Fibroblast of the conjunctiva (primary cell): ENCODE data around the gene KIF26B.
"Not testable (repeated sequence)": the region's sequence is repeated elsewhere in the genome, so short reads cannot be mapped to it uniquely, and the experiment has no call there.

Experiments used
- DNase-seq: peaks from one replicate; pipeline ENCODE4 v3.0.0-alpha.2; 2010; ENCODE audit warnings: low read depth

The KIF26B gene

DNA sequence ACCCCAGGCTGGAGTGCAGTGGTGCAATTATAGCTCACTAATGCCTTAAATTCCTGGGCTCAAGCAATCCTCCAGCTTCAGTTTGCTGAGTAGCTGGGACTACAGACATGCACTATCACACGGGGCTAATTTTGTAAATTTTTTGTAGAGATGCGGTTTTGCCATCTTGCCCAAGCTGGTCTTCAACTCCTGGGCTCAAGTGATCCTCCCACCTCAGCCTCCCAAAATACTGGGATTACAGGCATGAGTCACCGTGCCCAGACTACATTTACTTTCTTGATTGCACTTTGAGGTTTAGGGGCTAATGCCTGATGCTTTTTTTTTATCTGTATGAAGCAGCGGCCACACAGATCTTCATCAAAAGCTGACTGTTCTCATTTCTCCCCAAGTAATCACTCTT lies 124.6 kb downstream of the KIF26B start:
- DNase-seq, result no peak

DNA sequence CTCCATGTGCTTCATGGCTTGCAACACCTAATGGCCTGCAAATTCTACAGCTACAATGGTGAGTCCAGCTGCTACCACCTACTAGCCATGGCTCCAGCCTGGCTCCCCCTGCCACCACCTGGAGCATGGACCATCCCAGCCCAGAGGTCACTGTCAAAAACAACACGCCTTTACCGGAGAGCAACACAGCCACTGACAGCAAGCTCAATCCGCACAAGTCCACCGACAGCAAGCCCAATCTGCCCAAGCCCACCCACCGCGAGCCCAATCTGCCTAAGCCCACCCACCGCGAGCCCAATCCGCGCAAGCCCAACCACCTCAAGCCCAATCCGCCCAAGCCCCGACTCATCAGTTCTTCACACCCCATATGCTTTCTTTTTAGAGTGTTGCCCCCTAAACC lies 128.2 kb downstream of the KIF26B start:
- no peak for DNase-seq

DNA sequence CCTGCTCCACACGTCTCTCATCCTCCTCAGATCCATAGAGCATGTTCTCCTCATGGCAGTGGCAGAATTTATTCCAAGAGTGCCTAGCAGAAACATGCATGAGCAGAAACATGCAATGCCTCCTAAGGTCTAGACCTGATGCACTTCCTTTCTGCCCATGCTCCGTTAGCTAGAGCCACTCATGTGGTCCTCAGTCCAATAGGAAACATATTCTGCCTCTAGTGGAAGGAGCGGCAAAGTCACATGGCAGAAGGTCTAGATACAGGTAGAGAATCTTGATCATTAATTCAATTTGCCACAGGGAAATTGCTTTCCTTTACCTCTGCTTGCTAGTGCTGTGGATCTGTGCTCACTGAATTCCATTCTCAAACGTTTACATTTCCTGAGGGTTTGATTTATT lies 130.4 kb downstream of the KIF26B start:
- DNase-seq, result no peak

DNA sequence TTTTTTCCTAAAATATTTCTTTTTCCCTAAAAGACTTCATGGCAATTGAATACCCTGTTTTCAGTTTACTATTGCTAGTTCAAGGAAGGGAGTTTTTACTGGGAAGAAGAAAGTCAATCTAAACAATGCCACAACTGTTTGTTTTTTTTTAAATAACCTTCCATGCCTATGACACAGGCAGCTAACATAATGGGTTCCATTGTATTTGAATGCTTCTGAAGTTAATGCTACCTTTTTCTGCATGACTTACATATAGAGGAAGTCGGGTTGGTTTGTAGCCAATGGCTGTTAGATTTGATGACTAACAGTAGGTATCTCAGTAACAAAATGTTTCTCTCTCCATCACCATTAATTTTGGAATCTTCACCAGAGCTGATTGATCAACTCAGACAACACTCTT lies 134.0 kb downstream of the KIF26B start:
- DNase-seq, result no peak

DNA sequence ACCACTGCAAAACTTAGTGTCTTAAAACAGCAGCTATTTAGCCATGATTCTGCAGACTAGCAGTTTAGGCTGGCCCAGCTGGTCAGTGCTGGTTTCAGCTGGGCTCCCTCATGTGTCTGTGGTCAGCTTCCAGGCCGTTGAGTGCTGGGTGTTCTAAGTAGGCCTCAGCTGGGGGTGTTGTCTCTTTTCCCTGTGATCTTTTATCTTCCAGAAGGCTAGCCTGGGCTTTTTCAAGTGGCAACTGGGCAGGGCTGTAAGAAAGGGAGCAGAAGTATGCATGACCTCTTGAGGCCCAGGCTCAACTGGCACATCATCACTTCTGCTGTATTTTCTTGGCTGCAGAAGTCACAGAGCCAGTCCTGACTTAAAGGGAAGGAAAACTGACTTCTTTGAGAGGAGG lies 136.1 kb downstream of the KIF26B start:
- no peak for DNase-seq

DNA sequence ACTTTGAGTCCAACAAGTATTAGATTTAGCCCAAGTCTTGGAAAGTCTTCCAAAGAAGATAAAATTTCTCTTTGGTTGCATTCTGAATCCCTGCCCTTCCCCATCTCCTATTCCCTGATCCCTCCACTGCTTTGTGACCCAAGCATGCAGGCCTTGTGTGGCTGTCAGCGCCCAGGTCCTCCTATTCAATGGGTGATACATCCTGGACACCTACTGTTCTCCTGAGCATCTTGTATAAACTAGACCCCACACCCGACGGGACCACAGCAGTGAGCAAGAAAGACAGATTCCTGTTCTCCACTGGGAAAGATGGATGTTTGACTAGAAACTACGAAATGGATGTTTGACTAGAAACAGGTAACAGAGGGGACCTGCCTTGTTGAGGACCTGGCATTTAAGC lies 136.6 kb downstream of the KIF26B start:
- no peak for DNase-seq

DNA sequence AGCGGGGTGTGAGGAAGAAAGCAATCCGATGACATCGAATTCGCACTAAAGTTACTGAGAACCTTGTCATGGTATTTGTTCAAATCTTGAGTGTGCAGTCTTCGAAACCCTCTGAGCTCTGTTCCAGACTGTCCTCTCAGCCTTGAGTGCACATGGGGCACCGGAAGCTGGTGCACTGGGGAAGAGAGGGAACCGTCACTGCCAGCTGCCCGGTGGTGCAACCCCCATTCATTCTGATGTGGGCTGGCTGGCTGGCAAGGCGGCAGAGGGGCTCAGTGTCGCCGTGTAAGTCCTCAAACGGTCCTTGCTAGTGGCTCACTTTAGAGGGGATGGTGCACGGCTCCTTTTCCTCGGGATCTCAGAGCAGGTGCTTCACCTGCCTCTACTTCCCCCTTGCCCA lies 137.4 kb downstream of the KIF26B start:
- no peak for DNase-seq

DNA sequence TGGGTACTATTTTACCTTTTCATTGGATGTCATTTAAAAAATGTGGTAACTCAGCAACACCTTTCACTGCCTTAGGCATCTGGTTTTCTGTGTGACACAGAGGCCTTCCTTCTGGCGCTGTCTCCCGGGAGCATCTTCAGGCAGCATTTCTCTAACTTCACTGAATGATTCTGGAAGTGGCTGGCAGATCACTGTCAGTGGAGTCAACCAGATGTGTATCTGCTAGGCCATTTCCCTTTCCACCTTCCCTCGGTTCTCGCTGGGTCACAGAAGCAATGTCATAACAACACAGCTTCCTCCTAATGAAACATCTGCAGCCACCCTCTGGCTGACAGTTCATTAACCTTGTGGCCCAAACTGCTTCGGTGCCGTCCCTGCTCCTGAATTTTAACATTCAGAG lies 137.8 kb downstream of the KIF26B start:
- no peak for DNase-seq

DNA sequence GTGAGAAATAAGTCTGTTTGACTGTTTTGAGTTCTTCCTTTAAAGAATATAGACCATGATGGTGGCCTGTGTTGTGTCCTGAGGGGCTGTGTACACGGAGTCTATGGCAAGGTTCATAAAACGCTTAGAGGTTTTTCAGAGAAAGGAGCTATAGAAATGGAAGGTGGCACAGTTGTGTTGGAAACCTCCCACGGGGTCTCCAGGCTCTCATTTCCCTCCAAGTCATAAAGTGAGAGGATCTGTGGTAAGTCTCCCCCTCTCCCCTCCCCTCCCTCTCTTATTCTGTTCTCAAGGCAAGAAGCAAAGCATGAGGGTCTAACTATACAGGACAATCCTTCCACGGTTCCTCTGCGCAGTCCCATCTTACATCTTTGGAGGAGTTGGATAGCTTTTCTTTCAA lies 139.2 kb downstream of the KIF26B start:
- no peak for DNase-seq

DNA sequence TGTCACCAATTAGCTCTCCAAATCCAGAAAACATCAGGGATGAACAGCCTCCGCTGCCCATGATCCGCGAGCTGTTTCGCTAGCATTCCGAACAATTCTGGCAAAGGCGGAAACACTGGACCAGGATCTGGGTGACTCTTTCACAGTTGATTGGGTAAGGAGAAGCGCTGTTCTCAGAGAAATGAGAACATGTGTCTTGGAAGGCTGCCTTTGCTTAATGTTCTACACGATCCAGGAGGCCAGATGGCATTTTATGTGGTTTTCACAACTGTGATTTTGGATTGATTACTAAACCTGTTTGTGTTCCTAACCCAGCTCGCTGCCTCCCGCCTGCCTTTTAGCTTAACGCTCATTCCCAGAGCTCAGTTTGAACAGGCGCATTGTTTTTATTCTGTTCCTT lies 144.0 kb downstream of the KIF26B start:
- DNase-seq, result peak; percentile 35

DNA sequence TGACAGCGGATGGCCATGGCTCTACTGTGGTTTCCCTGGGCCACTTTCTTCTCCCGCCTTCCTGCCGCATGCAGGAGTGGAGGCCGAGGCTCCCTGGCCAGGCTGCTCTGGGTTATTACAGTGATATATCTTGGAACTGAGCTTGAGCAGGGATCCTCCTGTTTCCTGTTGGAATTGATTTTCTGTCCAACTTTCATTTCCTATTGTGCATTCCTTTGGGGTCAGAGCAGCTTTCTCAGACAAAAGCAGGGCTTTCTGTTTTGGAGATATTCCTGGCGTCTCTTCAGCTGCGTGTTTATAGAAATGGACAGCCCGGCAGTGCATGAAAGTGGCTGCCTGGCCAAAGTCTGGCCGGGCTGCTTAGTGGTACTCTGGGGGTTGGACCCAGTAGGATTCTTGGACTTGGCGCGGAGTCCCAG lies 146.4 kb downstream of the KIF26B start:
- DNase-seq, result no peak

DNA sequence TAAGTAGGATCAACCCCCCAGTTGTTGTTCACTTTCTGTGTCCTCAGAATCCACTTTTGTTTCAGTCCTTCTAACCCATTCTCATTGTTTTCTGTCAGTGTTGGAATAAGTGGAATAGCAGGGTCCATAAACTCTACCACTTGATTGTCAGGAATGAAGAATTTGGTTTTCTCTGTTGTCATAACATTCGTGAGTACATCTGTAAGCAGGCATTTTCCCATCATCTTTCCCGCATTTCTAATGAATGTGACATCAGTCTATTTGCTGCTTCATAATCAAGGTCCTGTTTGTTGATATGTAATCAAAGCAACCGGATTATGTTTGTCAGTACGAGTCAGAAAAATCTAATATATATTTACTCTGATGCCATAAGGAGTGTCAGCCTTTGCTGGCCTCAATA lies 147.1 kb downstream of the KIF26B start:
- DNase-seq, result no peak

DNA sequence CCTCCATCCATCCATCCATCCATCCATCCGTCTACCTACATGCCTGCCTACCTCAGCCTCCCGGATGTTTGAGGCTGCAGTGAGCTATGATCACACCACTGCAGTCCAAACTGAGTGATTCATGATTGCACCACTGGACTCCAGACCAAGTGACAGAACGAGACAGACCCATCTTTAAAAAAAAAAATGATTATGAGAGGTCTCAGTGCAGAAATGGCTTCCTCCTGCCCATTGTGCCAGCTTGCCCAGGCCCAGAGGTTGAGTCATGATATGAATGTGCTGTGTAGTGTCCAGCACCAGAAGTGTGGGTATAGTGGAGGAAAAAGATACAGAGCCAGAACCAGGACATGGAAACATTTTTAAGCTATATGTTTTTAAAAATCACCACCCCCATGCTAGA lies 149.9 kb downstream of the KIF26B start:
- DNase-seq, result no peak

DNA sequence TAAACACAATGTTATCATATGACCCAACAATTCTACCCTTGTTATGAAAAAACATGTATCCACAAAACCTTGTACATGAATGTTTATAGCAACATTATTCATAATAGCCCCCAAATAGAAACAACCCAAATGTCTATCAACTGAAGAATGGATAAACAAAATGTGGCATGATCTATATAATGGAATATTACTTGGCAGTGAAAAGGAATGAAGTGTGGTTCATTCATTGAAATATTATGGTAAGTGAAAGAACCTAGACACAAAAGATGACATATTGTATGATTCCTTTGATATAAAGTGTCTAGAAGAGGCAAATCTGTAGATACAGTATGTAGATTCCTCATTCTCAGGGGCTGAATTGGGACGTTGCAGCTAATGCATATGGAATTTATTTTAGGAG lies 151.2 kb downstream of the KIF26B start:
- no peak for DNase-seq

DNA sequence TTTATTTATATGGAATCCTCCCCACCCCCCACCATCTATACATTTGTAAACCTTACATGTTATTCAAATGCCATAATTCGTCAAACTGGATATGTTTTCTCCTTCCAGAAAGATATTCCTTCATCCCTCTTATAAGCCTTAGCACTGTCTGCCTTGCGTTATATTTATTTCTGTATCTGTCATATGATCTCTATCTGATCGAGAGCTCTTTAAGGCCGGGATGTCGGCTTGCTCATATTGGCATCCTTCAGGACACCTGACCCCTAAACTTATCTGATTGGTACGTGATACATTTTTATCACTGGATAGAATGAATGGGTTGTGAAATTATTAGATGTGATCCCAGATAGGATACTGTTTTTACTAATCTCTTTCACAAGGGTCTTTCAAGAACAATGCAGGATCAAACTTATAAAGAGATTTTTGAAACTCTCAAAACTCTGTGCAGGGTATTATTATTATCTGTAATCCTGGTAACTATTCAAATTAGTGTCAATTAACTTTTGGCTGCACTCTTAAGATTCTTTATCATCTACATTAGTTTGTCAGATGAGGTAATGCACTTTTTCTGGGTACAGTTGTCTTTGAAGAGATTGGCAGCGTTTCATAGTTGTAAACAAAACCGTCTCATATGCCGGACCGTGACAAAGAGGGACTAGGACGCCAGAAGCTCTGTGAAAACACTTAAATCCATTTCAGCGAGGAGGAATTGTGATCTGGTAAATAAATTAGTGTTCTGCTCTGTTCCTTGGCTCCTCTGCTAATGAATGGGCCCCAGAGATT lies 152.0 kb downstream of the KIF26B start:
- no peak for DNase-seq

DNA sequence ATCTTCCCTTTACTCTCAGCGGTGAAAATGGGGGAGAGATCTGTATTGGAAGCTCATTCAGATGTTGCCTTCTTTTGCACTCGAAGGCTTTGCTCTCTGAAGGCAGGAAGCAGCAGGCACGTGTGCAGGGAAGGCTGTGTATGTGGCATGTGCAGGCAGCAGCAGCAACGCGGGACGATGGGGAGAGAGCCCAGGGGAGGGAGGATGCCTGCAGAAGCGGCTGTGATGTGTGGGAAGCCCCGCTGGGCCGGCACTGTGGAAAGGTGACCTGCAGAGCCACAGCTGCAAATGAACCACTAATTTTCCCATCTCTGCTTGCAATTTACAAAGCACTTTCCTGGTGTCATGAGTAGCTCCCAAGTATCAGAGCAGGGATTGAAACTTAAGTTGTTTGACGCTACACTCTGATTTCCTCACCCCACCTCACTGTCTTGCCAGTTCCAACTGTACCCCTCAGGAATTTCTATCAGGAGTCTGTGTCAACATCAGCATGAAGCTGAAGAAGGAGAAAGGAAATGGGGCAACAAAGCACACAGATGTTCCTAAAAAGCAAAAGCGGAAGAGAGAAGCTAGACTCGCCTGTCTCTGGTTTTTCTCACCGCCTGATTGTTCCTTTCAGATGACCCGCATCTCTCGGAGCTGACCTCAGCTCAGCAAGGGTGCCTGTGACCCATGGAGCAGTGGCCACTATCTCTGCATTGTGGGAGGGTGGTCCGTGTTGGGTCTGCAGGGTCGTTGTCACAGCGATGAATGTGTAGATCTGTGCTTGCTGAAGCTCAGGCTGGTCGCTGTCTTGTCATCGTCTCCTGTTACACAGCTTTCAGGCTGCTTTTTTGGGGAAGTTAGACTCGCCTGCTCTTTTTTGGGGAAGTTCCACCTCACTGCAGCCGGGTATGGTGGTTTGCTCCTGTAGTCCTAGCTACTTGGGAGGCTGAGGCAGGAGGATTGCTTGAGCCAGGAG lies 156.1 kb downstream of the KIF26B start:
- no peak for DNase-seq

DNA sequence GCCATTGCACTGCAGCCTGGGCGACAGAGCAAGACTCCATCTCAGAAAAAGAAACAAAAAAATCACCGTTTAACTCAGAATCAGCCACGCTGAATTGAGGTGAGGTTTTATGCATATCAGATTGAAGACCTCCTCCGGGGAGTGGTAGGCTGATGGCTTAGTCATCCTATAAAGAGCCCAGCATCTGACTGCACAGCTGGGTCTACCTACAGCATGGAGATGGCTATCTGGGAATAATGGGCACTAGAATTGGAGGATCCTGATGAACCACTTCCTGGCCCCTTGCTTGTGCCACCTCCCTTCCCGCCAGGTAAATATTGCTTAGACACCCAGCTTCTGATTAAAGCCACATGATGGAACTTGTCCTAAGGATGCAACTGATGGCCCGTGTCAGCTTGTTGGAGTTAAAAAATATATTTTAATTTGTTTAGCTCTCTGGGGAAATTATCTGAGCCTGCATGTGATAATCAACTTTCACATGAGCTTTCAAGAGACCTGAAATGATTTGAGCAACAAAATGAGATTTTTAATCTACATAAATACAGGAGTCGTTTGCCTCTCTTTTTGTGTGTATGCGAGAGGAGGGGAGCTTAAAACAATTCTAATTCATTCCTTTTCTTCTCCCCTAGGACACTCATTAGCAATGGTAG lies 157.2 kb downstream of the KIF26B start:
- no peak for DNase-seq

DNA sequence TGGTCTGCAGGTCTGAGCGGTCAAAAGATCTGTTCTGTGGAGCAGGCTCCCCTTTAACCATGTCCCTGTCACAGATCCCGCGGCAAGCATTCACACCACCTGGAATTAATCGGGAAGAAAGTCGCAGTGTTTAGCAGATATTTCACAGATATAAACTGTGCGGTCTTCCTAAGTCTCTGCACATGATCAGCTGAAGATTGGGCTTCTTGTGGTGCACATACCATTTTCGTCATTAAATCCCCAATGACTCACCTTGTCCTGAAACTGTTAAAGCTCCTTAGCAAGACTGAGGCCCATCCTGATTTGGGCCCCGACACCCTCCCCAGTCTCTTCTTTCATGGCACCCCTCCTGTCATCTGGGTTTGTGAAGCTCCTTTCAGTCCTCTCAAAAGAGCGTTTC lies 158.8 kb downstream of the KIF26B start:
- DNase-seq, result no peak

DNA sequence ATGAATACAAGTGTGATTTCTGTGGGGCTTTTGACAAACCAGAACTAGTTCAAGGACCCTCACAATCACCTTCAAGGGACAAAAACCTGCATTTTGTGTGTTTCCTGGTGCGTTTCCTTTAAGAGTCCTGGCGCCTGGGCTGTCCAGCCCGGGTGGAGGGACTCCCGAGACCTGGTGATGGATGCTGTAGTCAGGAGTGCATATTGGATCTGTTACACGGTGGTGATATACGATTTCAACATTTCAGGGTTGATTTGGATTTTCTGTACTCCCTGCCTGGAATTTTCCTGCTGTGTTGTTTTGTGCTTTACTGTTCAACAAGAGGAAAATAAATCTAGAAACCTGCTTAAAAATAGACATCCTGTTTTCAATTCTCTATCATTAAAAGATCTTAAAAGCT lies 162.0 kb downstream of the KIF26B start:
- DNase-seq, result no peak

DNA sequence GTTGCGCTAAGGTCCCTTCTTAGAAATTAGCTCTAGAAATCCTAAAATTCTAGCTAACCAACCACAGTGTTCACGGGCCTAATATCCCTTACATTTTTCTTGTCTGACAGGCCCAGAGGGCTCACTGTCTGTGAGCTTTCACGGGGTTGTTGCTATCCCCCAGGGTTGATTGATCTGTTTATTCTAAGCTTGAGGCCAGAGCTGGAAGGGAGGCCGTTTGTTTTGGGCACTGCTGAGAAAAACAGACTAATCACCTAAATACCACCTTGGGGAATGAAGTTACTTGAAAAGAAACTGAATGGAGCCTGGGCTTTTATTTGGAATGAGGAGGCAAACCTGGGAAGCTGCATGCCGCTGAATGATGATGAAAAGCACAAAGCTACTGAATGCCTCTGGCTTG lies 162.4 kb downstream of the KIF26B start:
- DNase-seq, result no peak

DNA sequence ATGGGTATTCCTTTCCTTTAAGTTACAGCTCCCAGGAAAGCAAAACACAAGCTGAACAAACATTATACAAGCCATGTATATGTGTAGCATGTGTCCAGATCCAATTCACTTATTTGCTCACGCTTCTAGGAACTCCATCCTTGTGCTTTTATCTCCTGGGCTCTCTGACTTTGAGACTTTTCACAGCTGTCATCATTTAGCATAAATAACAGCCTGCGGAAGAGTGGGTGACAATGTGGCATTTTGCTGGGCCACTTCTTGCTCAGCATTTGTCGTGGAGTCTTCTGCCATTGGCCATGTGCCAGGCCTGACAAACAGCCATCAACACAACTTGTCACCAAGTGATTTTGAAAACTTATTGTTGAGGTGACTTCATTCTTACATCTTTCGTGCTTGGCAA lies 164.3 kb downstream of the KIF26B start:
- no peak for DNase-seq

DNA sequence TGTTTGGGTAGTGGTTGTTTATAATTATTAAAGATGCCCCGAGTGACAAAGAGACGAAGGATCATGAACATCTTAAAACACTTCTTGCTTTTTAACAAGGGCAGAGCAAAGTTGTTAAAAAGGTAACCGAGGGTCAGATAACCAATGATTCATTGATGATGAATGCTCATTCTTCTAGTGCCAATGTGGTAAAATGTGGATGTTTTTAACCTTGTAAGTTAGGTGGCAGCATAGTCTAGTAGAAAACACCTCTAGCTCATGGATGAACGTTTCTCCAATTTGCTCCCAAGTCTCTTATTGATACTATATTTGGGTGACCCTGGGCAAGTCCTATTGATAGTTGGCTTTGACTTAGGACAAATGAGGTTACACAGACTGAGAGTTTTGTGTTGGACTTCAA lies 167.9 kb downstream of the KIF26B start:
- no peak for DNase-seq

DNA sequence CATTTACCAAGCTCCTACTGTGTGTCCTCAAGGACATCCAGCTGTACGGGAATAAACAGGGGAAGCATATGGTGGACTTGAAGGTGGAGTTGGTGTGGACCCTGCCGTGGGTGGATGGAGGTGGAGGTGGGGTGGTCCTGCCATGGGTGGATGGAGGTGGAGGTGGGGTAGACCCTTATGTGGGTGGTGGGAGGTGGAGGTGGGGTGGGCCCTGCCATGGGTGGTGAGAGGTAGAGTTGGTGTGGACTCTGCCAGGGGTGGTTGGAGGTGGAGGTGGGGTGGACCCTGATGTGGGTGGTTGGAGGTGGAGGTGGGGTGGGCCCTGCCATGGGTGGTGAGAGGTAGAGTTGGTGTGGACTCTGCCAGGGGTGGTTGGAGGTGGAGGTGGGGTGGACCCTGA lies 169.0 kb downstream of the KIF26B start:
- not testable (repeated sequence) for DNase-seq
